Naive thymus-derived CD8-positive, alpha-beta T cell (primary cell): ENCODE data around the gene TSPAN17. TPM values are rescaled to one million over a fixed set of nuclear protein-coding genes. Genes with fewer than 3 reads are reported as not detected.
A peak's percentile ranks its signal among the peaks of the same experiment; 100 is the strongest.
"Not testable (repeated sequence)": the region's sequence is repeated elsewhere in the genome, so short reads cannot be mapped to it uniquely, and the experiment has no call there.

ENCODE experiments used
- ATAC-seq, 2 donors: fragments of 150-1000 bp; cut with Tn5 transposase in 1 of 2; sonication (Bioruptor Pico), chemical (Tn5 transposase) in 1 of 2; 1 replicate in 1 of 2; 2 replicates in 1 of 2; pipeline ENCODE4 v1.10.0; 2021; ENCODE audit warnings: mild to moderate bottlenecking in 2 of 2, moderate library complexity in 2 of 2
- POLR2A ChIA-PET: fragments of 350-600 bp; sonication (Branson Sonifier 250); formaldehyde crosslinking; loops from one replicate; lab custom pipeline; 2021; ENCODE audit warnings: antibody characterized with exemption; lab: Charles Lee
- DNase-seq, 10 donors: peaks; one replicate each; pipeline versions ENCODE4 v3.0.0 to v3.0.0-alpha.2; 2020 to 2022
- H3K27ac Mint-ChIP-seq, 10 donors: one replicate each; pipeline ENCODE4 v1.8.0; 2020 to 2022; ENCODE audit warnings: mild to moderate bottlenecking in 10 of 10, mixed read lengths in 10 of 10, moderate library complexity in 4 of 10, inconsistent platforms in 1 of 10
- H3K27me3 Mint-ChIP-seq, 5 donors: one replicate each; pipeline ENCODE4 v1.8.0; 2021 to 2022; ENCODE audit warnings: mixed read lengths in 5 of 5
- H3K36me3 Mint-ChIP-seq, 3 donors: one replicate each; pipeline ENCODE4 v1.8.0; 2020 to 2022; ENCODE audit warnings: mixed read lengths in 3 of 3, mild to moderate bottlenecking in 2 of 3, inconsistent platforms in 1 of 3
- H3K4me1 Mint-ChIP-seq, 4 donors: one replicate each; pipeline ENCODE4 v1.8.0; 2021 to 2022; ENCODE audit warnings: mixed read lengths in 4 of 4
- H3K4me3 Mint-ChIP-seq, 10 donors: one replicate each; pipeline ENCODE4 v1.8.0; 2020 to 2022; ENCODE audit warnings: mild to moderate bottlenecking in 10 of 10, mixed read lengths in 10 of 10, moderate library complexity in 6 of 10, inconsistent platforms in 1 of 10
- H3K9me3 Mint-ChIP-seq, 9 donors: one replicate each; pipeline ENCODE4 v1.8.0; 2020 to 2022; ENCODE audit warnings: mixed read lengths in 9 of 9, mild to moderate bottlenecking in 3 of 9, inconsistent platforms in 1 of 9, moderate library complexity in 1 of 9
- polyA plus RNA-seq, 3 donors: library from polyadenylated mRNA; unstranded; fragments of 300-500 nt; fragmentation: Illumina TruSeq; gene quantifications; one replicate each; pipeline ENCODE4 v1.2.3, GENCODE V29; 2021
- total RNA-seq, 8 experiments: library from RNA in 2 of 8; stranded (reverse) in 2 of 8; gene quantifications; one replicate each; pipeline ENCODE4 v1.2.3 and lab custom pipeline; 2021 to 2026

Gene TSPAN17
- total and polyA plus RNA-seq, 5 experiments from 2014 or later, result 13.5 to 26.0 (median 19.4) TPM

- DNase-seq, result no peak
- Mint-ChIP-seq H3K4me3 (no peak overlapping the region), H3K27me3 (peaks cover 42 to 98% (median 70%) of the 10 kb centered on the region in 5 donors), H3K4me1 (peaks cover 0 to 2% (median 0%) of the 10 kb centered on the region in 4 donors), H3K9me3 (peaks cover 0 to 8% (median 0%) of the 10 kb centered on the region in 9 donors), H3K27ac (peak overlapping the region in 1 of 10 donors; percentile 67), H3K36me3 (peaks cover 0 to 3% (median 0%) of the 10 kb centered on the region in 3 donors)
- ATAC-seq, result no peak
- POLR2A ChIA-PET, result no interaction called here
Measured at GRCh38 chr5:176694631-176695030, 47.3 kb downstream of the TSPAN17 start.

GRCh38 chr5:176695073-176695472, 47.8 kb downstream of the TSPAN17 start:
- Mint-ChIP-seq H3K27me3 (peaks cover 40 to 98% (median 69%) of the 10 kb centered on the region in 5 donors), H3K36me3 (no peaks in the 10 kb centered on the region), H3K4me1 (peaks cover 0 to 2% (median 0%) of the 10 kb centered on the region in 4 donors), H3K27ac (no peak overlapping the region), H3K4me3 (no peak overlapping the region), H3K9me3 (peaks cover 0 to 4% (median 0%) of the 10 kb centered on the region in 9 donors)
- DNase-seq (no peak), ATAC-seq (no peak)
- POLR2A ChIA-PET, result no interaction called here

GRCh38 chr5:176697267-176697933, 50.1 kb downstream of the TSPAN17 start:
- H3K4me3 Mint-ChIP-seq, result no peak overlapping the region
- no peak for DNase-seq
- H3K9me3 Mint-ChIP-seq, result no peaks in the 10 kb centered on the region
- peaks cover 0 to 2% (median 0%) of the 10 kb centered on the region in 4 donors for H3K4me1 Mint-ChIP-seq
- POLR2A ChIA-PET, result no interaction called here
- no peaks in the 10 kb centered on the region for H3K36me3 Mint-ChIP-seq
- ATAC-seq, result no peak
- H3K27ac Mint-ChIP-seq, result no peak overlapping the region
- peaks cover 35 to 94% (median 68%) of the 10 kb centered on the region in 5 donors for H3K27me3 Mint-ChIP-seq

- Mint-ChIP-seq H3K27me3 (peaks cover 35 to 87% (median 65%) of the 10 kb centered on the region in 5 donors), H3K4me1 (no peaks in the 10 kb centered on the region), H3K4me3 (no peak overlapping the region), H3K36me3 (no peaks in the 10 kb centered on the region), H3K27ac (peak overlapping the region in 1 of 10 donors; percentile 44), H3K9me3 (no peaks in the 10 kb centered on the region)
- DNase-seq (no peak), ATAC-seq (no peak)
- POLR2A ChIA-PET, result no interaction called here
Measured at GRCh38 chr5:176697934-176698538, 50.8 kb downstream of the TSPAN17 start.

GRCh38 chr5:176699446-176699845, 52.2 kb downstream of the TSPAN17 start:
- POLR2A ChIA-PET, DNase-seq, H3K9me3 Mint-ChIP-seq, H3K4me3 Mint-ChIP-seq, H3K36me3 Mint-ChIP-seq, H3K4me1 Mint-ChIP-seq, ATAC-seq, H3K27ac Mint-ChIP-seq: not testable (repeated sequence)
- H3K27me3 Mint-ChIP-seq, result peaks cover 26 to 84% (median 62%) of the 10 kb centered on the region in 5 donors

- Mint-ChIP-seq H3K27ac (no peak overlapping the region), H3K9me3 (no peaks in the 10 kb centered on the region), H3K27me3 (peaks cover 24 to 75% (median 56%) of the 10 kb centered on the region in 5 donors), H3K4me1 (no peaks in the 10 kb centered on the region), H3K4me3 (no peak overlapping the region), H3K36me3 (no peaks in the 10 kb centered on the region)
- ATAC-seq, result no peak
- POLR2A ChIA-PET, result no interaction called here
- no peak for DNase-seq
Measured at GRCh38 chr5:176700239-176700847, 53.1 kb downstream of the TSPAN17 start.

- Mint-ChIP-seq H3K27ac (no peak overlapping the region), H3K36me3 (no peaks in the 10 kb centered on the region), H3K4me3 (no peak overlapping the region), H3K4me1 (no peaks in the 10 kb centered on the region), H3K9me3 (peaks cover 0 to 2% (median 0%) of the 10 kb centered on the region in 9 donors), H3K27me3 (peaks cover 16 to 51% (median 44%) of the 10 kb centered on the region in 5 donors)
- DNase-seq, result no peak
- POLR2A ChIA-PET, result no interaction called here
- ATAC-seq, result no peak
Measured at GRCh38 chr5:176702671-176703641, 55.7 kb downstream of the TSPAN17 start.

GRCh38 chr5:176703857-176704256, 56.6 kb downstream of the TSPAN17 start:
- POLR2A ChIA-PET, result no interaction called here
- Mint-ChIP-seq H3K36me3 (no peaks in the 10 kb centered on the region), H3K27ac (no peak overlapping the region), H3K9me3 (peaks cover 0 to 2% (median 0%) of the 10 kb centered on the region in 9 donors), H3K27me3 (peaks cover 10 to 46% (median 39%) of the 10 kb centered on the region in 5 donors), H3K4me3 (no peak overlapping the region), H3K4me1 (no peaks in the 10 kb centered on the region)
- ATAC-seq, result no peak
- DNase-seq, result no peak

GRCh38 chr5:176704355-176704754, 57.1 kb downstream of the TSPAN17 start:
- ATAC-seq, result no peak
- Mint-ChIP-seq H3K27ac (no peak overlapping the region), H3K36me3 (no peaks in the 10 kb centered on the region), H3K9me3 (peaks cover 0 to 2% (median 0%) of the 10 kb centered on the region in 9 donors), H3K4me1 (no peaks in the 10 kb centered on the region), H3K4me3 (no peak overlapping the region), H3K27me3 (peaks cover 10 to 44% (median 39%) of the 10 kb centered on the region in 5 donors)
- POLR2A ChIA-PET, result no interaction called here
- no peak for DNase-seq

- DNase-seq (no peak), ATAC-seq (no peak)
- Mint-ChIP-seq H3K4me1 (no peaks in the 10 kb centered on the region), H3K36me3 (no peaks in the 10 kb centered on the region), H3K9me3 (peaks cover 0 to 2% (median 0%) of the 10 kb centered on the region in 9 donors), H3K4me3 (no peak overlapping the region), H3K27me3 (peaks cover 10 to 42% (median 36%) of the 10 kb centered on the region in 5 donors), H3K27ac (no peak overlapping the region)
- POLR2A ChIA-PET, result no interaction called here
Measured at GRCh38 chr5:176704817-176705216, 57.5 kb downstream of the TSPAN17 start.
